H1 (cell line): ENCODE data around the gene ULK3.

Experiments
- CTCF ChIP-seq, 3 experiments: IDR thresholded peaks; 1 replicate in 2 of 3; 2 replicates in 1 of 3; pipeline versions ENCODE4 v1.5.1 to v1.6.1; 2011; ENCODE audit warnings: low read length in 3 of 3, mild to moderate bottlenecking in 3 of 3, inconsistent platforms in 2 of 3, low read depth in 1 of 3, moderate library complexity in 1 of 3; ENCODE audit not compliant: insufficient read depth in 1 of 3; ENCODE audit errors: control extremely low read depth in 1 of 3
- EP300 ChIP-seq, 2 experiments: IDR thresholded peaks; 1 replicate in 1 of 2; 2 replicates in 1 of 2; pipeline ENCODE4 v1.6.1; 2011 to 2012; ENCODE audit warnings: low read depth in 2 of 2, low read length in 2 of 2, mild to moderate bottlenecking in 2 of 2, borderline replicate concordance in 1 of 2, inconsistent platforms in 1 of 2, moderate library complexity in 1 of 2
- KDM5A ChIP-seq: fragments of 200-600 bp; IDR thresholded peaks from 2 replicates; pipeline ENCODE4 v1.7.1; 2012; ENCODE audit warnings: mild to moderate bottlenecking, low read length, inconsistent platforms, mixed read lengths
- NANOG ChIP-seq: IDR thresholded peaks from 2 replicates; pipeline ENCODE4 v1.6.1; 2011; ENCODE audit warnings: low read length, low read depth, mild to moderate bottlenecking, inconsistent platforms; ENCODE audit not compliant: insufficient read depth, poor library complexity, severe bottlenecking
- POLR2A ChIP-seq, 2 experiments: IDR thresholded peaks; 1 replicate in 1 of 2; 2 replicates in 1 of 2; pipeline ENCODE4 v1.6.1; 2011; ENCODE audit warnings: low read depth in 2 of 2, low read length in 2 of 2, mild to moderate bottlenecking in 2 of 2; ENCODE audit errors: control extremely low read depth in 1 of 2
- SIRT6 ChIP-seq: IDR thresholded peaks from one replicate; pipeline ENCODE4 v1.7.1; 2012; ENCODE audit warnings: low read length, inconsistent platforms

DNA sequence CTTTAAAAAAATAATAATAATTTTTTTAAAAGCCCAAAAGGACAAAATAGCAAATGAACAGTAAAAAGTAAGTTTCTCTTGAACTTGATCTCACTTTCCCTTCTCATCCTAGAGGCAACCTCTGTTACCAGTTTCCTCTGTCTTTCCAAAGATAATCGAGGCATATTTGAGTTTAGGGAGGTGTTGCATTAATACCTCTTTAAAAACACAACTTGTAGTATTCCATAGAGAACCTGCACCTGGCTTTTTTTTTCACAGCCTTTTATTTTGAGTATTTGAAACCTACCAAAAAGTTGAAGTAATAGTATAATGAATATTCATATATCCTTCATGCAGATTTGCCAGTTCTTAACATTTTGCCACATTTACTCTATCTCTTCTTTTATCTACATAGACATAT is 51.9 kb downstream of the ULK3 start:
- TF ChIP-seq KDM5A = no peak
- no peak for TF ChIP-seq POLR2A (IDR thresholded peaks at IDR 0.05; ENCODE audit: control extremely low read depth in 1 of 2, low read depth in 2 of 2, low read length in 2 of 2)
- no peak for TF ChIP-seq EP300 (IDR thresholded peaks at IDR 0.05; ENCODE audit: borderline replicate concordance in 1 of 2, low read depth in 2 of 2, low read length in 2 of 2)
- no peak for TF ChIP-seq NANOG
- no peak for TF ChIP-seq CTCF (IDR thresholded peaks at IDR 0.05; ENCODE audit: control extremely low read depth in 1 of 3, insufficient read depth in 1 of 3, low read depth in 1 of 3, low read length in 3 of 3)
- TF ChIP-seq SIRT6 = no peak
